22Rv1 (cell line): ENCODE results near the gene NBAS.

Source experiments
- ZFX ChIP-seq: fragments of 450-650 bp; IDR thresholded peaks from 2 replicates; pipeline ENCODE4 v1.6.1; 2017; ENCODE audit warnings: antibody characterized with exemption, borderline replicate concordance
- TF ChIP-seq, protein P1 (sequence below): fragments of 450-650 bp; IDR thresholded peaks from 2 replicates; pipeline ENCODE4 v1.5.1; 2017; ENCODE audit warnings: mild to moderate bottlenecking

DNA sequence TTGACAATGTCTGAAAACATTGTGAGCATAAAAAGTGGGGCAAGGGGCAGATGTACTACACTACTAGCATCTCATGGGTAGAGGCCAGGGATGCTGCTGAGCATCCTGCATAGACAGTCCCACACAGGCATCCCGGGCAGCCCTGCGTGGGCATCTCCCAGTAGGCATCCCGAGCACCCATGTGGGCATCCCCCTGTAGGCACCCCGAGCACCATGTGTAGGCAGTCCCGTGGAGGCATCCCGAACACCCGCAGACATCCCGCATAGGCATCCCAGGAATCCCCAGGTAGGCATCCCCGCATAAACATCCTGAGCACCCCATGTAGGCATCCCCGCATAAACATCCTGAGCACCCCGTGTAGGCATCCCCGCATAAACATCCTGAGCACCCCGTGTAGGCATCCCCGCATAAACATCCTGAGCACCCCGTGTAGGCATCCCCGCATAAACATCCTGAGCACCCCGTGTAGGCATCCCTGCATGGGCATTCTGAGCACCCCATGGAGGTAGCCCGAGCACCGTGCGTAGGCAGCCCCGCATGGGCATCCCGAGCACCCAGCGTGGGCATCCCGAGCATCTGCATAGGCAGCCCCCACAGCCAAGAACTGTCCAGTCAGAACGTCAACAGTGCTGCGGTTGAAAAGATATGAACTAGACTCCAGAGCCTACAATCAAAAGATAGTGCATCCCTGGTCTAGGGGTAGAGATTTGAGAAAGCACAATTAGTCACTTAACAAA is 273.5 kb downstream of the NBAS start:
- TF ChIP-seq, protein P1, sequence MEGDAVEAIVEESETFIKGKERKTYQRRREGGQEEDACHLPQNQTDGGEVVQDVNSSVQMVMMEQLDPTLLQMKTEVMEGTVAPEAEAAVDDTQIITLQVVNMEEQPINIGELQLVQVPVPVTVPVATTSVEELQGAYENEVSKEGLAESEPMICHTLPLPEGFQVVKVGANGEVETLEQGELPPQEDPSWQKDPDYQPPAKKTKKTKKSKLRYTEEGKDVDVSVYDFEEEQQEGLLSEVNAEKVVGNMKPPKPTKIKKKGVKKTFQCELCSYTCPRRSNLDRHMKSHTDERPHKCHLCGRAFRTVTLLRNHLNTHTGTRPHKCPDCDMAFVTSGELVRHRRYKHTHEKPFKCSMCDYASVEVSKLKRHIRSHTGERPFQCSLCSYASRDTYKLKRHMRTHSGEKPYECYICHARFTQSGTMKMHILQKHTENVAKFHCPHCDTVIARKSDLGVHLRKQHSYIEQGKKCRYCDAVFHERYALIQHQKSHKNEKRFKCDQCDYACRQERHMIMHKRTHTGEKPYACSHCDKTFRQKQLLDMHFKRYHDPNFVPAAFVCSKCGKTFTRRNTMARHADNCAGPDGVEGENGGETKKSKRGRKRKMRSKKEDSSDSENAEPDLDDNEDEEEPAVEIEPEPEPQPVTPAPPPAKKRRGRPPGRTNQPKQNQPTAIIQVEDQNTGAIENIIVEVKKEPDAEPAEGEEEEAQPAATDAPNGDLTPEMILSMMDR: no peak
- no peak for TF ChIP-seq ZFX
